Bronchial epithelial cell (primary cell): ENCODE data around the gene CCNY. TPM values are rescaled to one million over a fixed set of nuclear protein-coding genes. Genes with fewer than 3 reads are reported as not detected.
A peak's percentile ranks its signal among the peaks of the same experiment; 100 is the strongest.

Experiments
- DNase-seq: peaks from one replicate; pipeline ENCODE4 v3.0.0-alpha.2; 2010; ENCODE audit warnings: low read depth
- FAIRE-seq: peaks from 2 replicates; lab custom pipeline; 2011; peaks lifted over from hg19 to GRCh38; lab: Jason Lieb, UNC
- H3K27me3 ChIP-seq: 2 replicates; pipeline ENCODE4 v1.5.1; 2011; ENCODE audit warnings: low read length; ENCODE audit not compliant: control insufficient read depth, insufficient read depth
- H3K36me3 ChIP-seq: 2 replicates; pipeline ENCODE4 v1.5.1; 2011; ENCODE audit warnings: low read length; ENCODE audit not compliant: control insufficient read depth, insufficient read depth
- H3K4me3 ChIP-seq: 2 replicates; pipeline ENCODE4 v1.5.1; 2011; ENCODE audit warnings: mild to moderate bottlenecking, low read depth, low read length, control low read depth
- CTCF ChIP-seq: IDR thresholded peaks from 2 replicates; pipeline ENCODE4 v1.5.1; 2011; ENCODE audit warnings: mild to moderate bottlenecking, moderate library complexity, low read length, control low read depth, inconsistent platforms; ENCODE audit not compliant: insufficient read depth, severe bottlenecking
- total RNA-seq: library from RNA; depleted of rRNA; stranded (reverse); fragments of >200 nt; gene quantifications from 2 replicates; pipeline ENCODE4 v1.2.1, GENCODE V29; 2014

Gene CCNY
- total RNA-seq, 1 donor from 2014 or later = 66.3 TPM

GRCh38 chr10:35336921-35337823, 863 bp downstream of the CCNY start:
- DNase-seq (no peak), FAIRE-seq (no peak)
- TF ChIP-seq CTCF = no peak
- Histone ChIP-seq H3K36me3 (no peaks in the 10 kb centered on the region), H3K4me3 (peak overlapping the region; percentile 91), H3K27me3 (no peaks in the 10 kb centered on the region)

- FAIRE-seq (no peak), DNase-seq (peak; percentile 41)
- Histone ChIP-seq H3K36me3 (no peaks in the 10 kb centered on the region), H3K27me3 (no peaks in the 10 kb centered on the region), H3K4me3 (no peak overlapping the region)
- TF ChIP-seq CTCF = no peak
These were observed 3.6 kb downstream of the CCNY start for GRCh38 chr10:35339942-35340341.

- DNase-seq (no peak), FAIRE-seq (no peak)
- TF ChIP-seq CTCF = no peak
- H3K27me3 ChIP-seq = no peaks in the 10 kb centered on the region
- H3K4me3 ChIP-seq = no peak overlapping the region
- no peaks in the 10 kb centered on the region for H3K36me3 ChIP-seq
These were observed 4.7 kb downstream of the CCNY start for GRCh38 chr10:35340975-35341374.

GRCh38 chr10:35341521-35341920, 5.2 kb downstream of the CCNY start:
- Histone ChIP-seq H3K27me3 (no peaks in the 10 kb centered on the region), H3K4me3 (no peak overlapping the region), H3K36me3 (no peaks in the 10 kb centered on the region)
- TF ChIP-seq CTCF = no peak
- DNase-seq (no peak), FAIRE-seq (no peak)

GRCh38 chr10:35342183-35342753, 6.0 kb downstream of the CCNY start:
- DNase-seq (no peak), FAIRE-seq (no peak)
- no peaks in the 10 kb centered on the region for H3K36me3 ChIP-seq
- no peak overlapping the region for H3K4me3 ChIP-seq
- no peak for TF ChIP-seq CTCF
- H3K27me3 ChIP-seq = no peaks in the 10 kb centered on the region
